GM23338 (cell line): ENCODE measurements around the gene PDSS2.

Experiments
- CREB1 ChIP-seq: fragments of 250-450 bp; sonication (Bioruptor Pico); IDR thresholded peaks from 2 replicates; pipeline ENCODE4 v1.5.0; 2020; ENCODE audit warnings: low read depth, mild to moderate bottlenecking, moderate library complexity
- EZH2 ChIP-seq: fragments of 200-600 bp; sonication (generic); IDR thresholded peaks from one replicate; pipeline ENCODE4 v1.8.0; 2017; ENCODE audit warnings: antibody characterized with exemption, mild to moderate bottlenecking, low read depth; ENCODE audit not compliant: unreplicated experiment
- EZH2phosphoT487 ChIP-seq: fragments of 200-600 bp; sonication (generic); IDR thresholded peaks from one replicate; pipeline ENCODE4 v1.8.1; 2018; ENCODE audit warnings: antibody characterized with exemption; ENCODE audit not compliant: unreplicated experiment
- JUNB ChIP-seq: IDR thresholded peaks from one replicate; pipeline ENCODE4 v1.6.1; 2016; ENCODE audit warnings: antibody characterized with exemption; ENCODE audit not compliant: unreplicated experiment
- NANOG ChIP-seq: IDR thresholded peaks from 2 replicates; pipeline ENCODE4 v1.6.1; 2016; ENCODE audit warnings: antibody characterized with exemption, borderline replicate concordance
- POLR2AphosphoS5 ChIP-seq: IDR thresholded peaks from 2 replicates; pipeline ENCODE4 v1.6.1; 2016; ENCODE audit warnings: antibody characterized with exemption, low read depth
- REST ChIP-seq: IDR thresholded peaks from one replicate; pipeline ENCODE4 v1.6.1; 2018; ENCODE audit warnings: antibody characterized with exemption; ENCODE audit not compliant: unreplicated experiment
- ZNF114 ChIP-seq: fragments of 250-450 bp; sonication (Bioruptor Pico); IDR thresholded peaks from 2 replicates; pipeline ENCODE4 v1.5.0; 2020; ENCODE audit warnings: mild to moderate bottlenecking, moderate library complexity
- TF ChIP-seq, protein P1 (sequence below), 2 experiments: fragments of 200-600 bp in 1 of 2; sonication (generic) in 1 of 2; conservative IDR thresholded peaks; 2 replicates each; pipeline versions ENCODE4 v1.5.1 to v1.6.1; 2016 to 2017; ENCODE audit warnings: antibody characterized with exemption in 2 of 2, low read depth in 2 of 2, mild to moderate bottlenecking in 2 of 2, moderate library complexity in 1 of 2
- TF ChIP-seq, protein P2 (sequence below): IDR thresholded peaks from 2 replicates; pipeline ENCODE4 v1.6.1; 2016; ENCODE audit warnings: antibody characterized with exemption
- TF ChIP-seq, protein P3 (sequence below): fragments of 250-450 bp; sonication (Bioruptor Pico); IDR thresholded peaks from 2 replicates; pipeline ENCODE4 v1.5.0; 2020; ENCODE audit warnings: mild to moderate bottlenecking, moderate library complexity

DNA sequence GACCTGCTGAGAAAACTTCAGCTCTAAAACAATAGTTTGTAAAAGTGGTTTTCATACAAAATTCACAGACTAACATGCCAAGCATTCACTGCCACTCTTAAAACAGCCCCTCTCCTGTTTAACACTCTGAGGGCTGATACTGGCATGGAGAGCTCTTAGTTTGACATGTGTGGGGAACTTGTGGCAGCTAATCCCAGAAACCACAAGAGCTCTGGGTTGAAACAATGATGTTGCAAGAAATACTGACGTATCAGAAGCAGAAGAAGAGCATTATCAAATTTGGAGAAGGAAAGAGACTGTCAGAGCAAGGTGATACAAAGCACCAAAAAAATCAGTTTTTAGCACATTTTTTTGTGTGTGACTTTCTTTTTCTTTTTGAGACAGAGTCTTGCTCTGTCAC is 349.2 kb downstream of the PDSS2 start:
- TF ChIP-seq, protein P1, sequence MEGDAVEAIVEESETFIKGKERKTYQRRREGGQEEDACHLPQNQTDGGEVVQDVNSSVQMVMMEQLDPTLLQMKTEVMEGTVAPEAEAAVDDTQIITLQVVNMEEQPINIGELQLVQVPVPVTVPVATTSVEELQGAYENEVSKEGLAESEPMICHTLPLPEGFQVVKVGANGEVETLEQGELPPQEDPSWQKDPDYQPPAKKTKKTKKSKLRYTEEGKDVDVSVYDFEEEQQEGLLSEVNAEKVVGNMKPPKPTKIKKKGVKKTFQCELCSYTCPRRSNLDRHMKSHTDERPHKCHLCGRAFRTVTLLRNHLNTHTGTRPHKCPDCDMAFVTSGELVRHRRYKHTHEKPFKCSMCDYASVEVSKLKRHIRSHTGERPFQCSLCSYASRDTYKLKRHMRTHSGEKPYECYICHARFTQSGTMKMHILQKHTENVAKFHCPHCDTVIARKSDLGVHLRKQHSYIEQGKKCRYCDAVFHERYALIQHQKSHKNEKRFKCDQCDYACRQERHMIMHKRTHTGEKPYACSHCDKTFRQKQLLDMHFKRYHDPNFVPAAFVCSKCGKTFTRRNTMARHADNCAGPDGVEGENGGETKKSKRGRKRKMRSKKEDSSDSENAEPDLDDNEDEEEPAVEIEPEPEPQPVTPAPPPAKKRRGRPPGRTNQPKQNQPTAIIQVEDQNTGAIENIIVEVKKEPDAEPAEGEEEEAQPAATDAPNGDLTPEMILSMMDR (conservative IDR thresholded peaks at IDR 0.05; ENCODE audit: low read depth in 2 of 2) = no peak
- TF ChIP-seq ZNF114 (no peak), EZH2 (no peak), NANOG (no peak), EZH2phosphoT487 (no peak), POLR2AphosphoS5 (no peak), REST (no peak), CREB1 (CRISPR knock-in tag) (no peak), JUNB (no peak)
- TF ChIP-seq, protein P2, sequence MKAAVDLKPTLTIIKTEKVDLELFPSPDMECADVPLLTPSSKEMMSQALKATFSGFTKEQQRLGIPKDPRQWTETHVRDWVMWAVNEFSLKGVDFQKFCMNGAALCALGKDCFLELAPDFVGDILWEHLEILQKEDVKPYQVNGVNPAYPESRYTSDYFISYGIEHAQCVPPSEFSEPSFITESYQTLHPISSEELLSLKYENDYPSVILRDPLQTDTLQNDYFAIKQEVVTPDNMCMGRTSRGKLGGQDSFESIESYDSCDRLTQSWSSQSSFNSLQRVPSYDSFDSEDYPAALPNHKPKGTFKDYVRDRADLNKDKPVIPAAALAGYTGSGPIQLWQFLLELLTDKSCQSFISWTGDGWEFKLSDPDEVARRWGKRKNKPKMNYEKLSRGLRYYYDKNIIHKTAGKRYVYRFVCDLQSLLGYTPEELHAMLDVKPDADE = no peak
- TF ChIP-seq, protein P3, sequence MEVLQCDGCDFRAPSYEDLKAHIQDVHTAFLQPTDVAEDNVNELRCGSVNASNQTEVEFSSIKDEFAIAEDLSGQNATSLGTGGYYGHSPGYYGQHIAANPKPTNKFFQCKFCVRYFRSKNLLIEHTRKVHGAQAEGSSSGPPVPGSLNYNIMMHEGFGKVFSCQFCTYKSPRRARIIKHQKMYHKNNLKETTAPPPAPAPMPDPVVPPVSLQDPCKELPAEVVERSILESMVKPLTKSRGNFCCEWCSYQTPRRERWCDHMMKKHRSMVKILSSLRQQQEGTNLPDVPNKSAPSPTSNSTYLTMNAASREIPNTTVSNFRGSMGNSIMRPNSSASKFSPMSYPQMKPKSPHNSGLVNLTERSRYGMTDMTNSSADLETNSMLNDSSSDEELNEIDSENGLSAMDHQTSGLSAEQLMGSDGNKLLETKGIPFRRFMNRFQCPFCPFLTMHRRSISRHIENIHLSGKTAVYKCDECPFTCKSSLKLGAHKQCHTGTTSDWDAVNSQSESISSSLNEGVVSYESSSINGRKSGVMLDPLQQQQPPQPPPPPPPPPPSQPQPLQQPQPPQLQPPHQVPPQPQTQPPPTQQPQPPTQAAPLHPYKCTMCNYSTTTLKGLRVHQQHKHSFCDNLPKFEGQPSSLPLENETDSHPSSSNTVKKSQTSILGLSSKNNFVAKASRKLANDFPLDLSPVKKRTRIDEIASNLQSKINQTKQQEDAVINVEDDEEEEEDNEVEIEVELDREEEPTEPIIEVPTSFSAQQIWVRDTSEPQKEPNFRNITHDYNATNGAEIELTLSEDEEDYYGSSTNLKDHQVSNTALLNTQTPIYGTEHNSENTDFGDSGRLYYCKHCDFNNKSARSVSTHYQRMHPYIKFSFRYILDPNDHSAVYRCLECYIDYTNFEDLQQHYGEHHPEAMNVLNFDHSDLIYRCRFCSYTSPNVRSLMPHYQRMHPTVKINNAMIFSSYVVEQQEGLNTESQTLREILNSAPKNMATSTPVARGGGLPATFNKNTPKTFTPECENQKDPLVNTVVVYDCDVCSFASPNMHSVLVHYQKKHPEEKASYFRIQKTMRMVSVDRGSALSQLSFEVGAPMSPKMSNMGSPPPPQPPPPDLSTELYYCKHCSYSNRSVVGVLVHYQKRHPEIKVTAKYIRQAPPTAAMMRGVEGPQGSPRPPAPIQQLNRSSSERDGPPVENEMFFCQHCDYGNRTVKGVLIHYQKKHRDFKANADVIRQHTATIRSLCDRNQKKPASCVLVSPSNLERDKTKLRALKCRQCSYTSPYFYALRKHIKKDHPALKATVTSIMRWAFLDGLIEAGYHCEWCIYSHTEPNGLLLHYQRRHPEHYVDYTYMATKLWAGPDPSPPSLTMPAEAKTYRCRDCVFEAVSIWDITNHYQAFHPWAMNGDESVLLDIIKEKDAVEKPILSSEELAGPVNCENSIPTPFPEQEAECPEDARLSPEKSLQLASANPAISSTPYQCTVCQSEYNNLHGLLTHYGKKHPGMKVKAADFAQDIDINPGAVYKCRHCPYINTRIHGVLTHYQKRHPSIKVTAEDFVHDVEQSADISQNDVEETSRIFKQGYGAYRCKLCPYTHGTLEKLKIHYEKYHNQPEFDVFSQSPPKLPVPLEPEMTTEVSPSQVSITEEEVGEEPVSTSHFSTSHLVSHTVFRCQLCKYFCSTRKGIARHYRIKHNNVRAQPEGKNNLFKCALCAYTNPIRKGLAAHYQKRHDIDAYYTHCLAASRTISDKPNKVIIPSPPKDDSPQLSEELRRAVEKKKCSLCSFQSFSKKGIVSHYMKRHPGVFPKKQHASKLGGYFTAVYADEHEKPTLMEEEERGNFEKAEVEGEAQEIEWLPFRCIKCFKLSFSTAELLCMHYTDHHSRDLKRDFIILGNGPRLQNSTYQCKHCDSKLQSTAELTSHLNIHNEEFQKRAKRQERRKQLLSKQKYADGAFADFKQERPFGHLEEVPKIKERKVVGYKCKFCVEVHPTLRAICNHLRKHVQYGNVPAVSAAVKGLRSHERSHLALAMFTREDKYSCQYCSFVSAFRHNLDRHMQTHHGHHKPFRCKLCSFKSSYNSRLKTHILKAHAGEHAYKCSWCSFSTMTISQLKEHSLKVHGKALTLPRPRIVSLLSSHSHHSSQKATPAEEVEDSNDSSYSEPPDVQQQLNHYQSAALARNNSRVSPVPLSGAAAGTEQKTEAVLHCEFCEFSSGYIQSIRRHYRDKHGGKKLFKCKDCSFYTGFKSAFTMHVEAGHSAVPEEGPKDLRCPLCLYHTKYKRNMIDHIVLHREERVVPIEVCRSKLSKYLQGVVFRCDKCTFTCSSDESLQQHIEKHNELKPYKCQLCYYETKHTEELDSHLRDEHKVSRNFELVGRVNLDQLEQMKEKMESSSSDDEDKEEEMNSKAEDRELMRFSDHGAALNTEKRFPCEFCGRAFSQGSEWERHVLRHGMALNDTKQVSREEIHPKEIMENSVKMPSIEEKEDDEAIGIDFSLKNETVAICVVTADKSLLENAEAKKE (CRISPR knock-in tag) = no peak
